ENCODE data around the gene AGPAT1.
"Not testable (repeated sequence)": the region's sequence is repeated elsewhere in the genome, so short reads cannot be mapped to it uniquely, and the experiment has no call there.

Gene AGPAT1

GRCh38 chr6:32185681-32186131, 9.8 kb upstream of the AGPAT1 start:
- DNase-seq: not testable (repeated sequence)

DNA sequence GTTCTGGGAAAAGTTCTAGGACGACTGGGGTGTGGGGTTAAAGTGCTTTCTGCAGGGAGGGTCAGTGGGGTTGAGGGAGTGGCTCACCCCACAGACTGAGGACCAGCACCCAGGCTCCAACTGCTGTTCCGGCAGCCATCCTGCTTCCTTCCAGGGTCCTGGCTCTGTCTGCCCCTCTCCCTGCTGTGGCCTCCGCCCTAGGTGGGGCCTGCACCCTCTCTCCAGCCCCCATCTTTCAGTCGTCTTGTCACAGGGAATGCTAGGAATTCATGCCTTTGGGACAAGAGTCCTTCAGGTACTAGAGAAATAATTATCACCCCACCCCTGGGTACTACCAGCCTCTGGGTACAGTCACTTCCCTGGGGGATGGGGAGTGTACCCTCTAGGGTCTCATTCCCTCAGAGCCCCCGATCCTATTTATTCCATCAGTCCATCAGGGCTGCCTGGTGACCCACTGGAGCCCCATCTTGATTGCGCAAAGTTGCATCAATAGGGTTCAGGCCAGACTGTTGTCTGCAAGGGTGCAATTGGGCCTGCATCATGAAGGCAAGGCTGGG, 8.3 kb upstream of the AGPAT1 start, which contains the start of gene AGER:
Gene AGER, minus strand, starts transcription at position 170 of the 557 bp plus-strand sequence. Its CDS starts 31 bp downstream, at position 139.
- no peak for DNase-seq

- no peak for DNase-seq
Observed at GRCh38 chr6:32183483-32184083, 7.7 kb upstream of the AGPAT1 start.

DNA sequence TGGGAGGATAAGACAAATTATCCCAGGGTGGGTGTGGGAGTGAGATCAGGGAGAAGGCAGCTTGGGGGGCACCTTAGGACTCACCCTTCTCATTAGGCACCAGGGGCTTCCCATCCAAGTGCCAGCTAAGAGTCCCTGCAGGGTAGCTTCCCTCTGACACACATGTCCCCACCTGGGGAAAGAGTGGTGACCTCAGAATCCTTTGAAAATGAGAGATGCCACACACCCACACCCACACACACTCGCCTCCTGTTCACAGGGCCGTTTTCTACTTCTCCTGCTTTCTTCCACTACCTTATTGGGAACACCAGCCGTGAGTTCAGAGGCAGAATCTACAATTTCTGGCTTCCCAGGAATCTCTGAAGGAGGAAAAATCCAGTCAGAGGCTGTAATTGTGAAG, 7.1 kb upstream of the AGPAT1 start:
- DNase-seq: no peak

DNA sequence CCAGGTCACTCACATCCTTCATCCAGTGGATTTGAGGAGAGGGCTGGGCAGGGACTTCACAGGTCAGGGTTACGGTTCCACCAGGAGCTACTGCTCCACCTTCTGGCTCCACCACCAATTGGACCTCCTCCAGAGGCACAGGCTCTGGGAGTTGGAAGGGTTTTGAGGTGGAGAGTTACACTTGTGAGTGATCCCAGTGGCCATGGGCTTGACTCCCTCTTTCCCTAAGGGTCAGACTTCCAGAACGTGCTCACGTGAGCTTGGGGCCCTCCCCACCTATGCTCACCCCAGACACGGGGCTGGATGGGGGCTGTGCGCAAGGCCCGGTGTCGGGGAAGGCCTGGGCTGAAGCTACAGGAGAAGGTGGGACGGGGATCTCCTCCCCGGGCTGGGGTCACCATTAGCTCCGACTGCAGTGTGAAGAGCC, 6.7 kb upstream of the AGPAT1 start:
- no peak for DNase-seq

DNA sequence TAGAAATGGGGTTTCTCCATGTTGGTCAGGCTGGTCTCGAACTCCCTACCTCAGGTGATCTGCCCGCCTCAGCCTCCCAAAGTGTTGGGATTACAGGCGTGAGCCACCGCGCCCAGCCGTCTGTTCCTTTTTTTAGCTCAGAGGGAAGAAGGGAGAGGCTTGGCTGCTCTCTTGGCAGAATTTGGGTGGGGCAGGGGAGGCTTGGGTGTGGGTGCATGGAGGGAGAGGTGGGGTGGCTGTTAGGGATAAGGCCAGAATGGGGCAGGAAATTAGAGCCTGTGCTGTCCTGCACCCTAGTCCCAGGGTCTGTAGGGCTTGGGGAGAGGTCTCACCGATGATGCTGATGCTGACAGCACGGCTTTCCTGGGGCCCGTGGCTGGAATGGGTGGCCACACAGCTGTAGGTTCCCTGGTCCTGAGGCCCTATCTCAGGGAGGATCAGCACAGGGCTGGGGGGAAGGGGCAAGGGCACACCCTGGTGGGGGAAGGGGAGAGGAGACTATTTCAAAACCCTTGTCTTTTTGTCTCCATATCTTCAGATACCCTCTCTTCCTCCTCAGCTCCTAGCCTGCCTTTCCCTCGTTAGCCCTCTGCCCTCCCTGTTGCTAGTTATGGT, 6.1 kb upstream of the AGPAT1 start:
- no peak for DNase-seq

DNA sequence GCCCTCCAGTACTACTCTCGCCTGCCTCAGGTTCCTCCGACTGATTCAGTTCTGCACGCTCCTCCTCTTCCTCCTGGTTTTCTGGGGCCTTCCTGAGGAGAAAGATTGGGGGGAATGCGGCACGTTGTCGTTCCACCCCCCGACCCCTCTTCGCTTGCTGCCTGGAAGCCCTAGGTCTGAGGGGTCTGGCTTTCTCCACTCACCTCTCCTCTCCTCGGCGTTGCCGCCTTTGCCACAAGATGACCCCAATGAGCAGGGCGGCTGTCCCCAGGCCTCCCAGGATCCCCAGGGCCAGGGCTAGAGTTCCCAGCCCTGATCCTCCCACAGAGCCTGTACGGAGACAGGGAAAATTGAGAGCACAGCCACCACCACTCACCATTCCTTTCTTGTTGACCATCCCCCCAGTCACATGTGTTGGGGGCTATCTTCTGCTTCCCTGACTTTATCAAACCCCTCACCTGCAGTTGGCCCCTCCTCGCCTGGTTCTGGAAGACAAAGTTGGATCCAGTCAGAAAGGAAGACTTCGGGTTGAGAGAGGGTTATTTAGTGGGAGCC, 5.3 kb upstream of the AGPAT1 start:
- no peak for DNase-seq

GRCh38 chr6:32179766-32180405, 4.0 kb upstream of the AGPAT1 start:
- no peak for DNase-seq

DNA sequence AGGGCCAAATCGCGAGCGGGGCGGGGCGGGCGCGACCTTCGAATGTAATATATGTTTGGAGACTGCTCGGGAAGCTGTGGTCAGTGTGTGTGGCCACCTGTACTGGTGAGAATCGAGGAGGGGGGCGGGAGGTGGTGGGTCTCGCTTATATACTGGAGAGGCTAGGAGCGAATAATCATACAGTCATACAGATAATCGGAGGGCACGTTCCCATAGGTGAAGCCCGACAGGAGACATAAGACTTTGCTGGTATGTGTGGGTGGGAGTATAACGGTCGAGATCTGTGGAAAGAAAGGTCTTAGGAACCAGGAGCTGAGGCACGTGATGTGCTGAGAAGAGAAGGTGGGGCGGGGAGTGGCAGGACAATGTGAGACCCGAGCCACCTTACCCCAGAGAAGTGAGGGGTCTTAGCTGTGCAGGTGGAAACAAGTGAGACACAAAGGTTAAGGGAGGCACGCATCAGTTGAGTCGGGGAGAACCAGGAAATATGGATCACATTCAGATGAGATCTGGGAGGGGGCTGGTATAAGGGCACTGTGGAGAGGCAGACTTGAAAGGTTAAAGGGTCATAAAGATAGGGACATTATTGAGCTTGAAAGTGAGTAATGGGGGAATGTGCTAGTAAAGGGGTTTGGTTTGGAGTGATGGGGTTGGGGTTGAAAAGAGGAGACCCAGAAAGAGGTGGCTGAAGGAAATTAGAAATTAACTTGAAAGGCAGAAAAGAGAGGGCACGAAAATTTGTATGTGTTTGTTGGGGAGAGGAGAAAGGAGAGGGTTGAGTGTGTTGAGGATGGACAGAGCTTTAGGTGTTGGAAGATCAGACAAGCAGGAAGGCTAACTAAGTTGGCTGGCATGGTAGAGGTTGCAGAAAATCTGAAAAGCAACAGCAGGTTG, 2.9 kb upstream of the AGPAT1 start:
- DNase-seq: no peak

GRCh38 chr6:32177788-32178546, 2.1 kb upstream of the AGPAT1 start, which contains the start of gene RNF5:
Gene RNF5 (plus strand): TSS chr6:32178405. CDS start chr6:32178512, 107 bp downstream.
- peak; percentile 100 for DNase-seq

DNA sequence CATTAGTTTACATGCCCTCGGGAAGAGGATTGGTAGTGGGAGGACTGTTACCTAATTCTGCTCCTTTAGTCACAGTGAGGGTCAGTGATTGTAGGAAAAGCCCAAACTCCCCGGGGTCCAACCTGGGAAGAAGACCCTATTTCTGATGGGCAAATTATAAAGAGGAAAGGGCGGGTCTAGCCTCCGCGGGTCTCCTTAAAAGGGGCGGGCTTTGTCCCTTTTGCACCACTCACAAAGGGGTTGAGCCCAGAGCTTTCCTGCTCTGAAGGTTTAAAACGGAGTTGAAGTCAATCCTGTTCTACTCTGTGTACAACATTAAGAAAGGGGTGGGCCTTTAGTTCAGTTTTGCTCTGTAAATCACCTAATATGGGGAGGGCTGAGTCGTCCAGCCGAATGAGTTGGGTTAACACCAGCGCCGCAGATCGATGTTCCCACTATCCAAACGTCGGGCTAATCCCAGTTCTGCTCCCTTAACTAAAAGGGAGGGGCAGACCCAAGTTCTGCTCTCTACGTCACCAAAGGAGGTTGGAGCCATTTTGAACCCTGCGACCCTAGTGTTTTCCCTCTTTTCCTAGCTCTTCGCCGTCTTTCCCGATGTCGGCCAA, 1.4 kb upstream of the AGPAT1 start:
- DNase-seq: no peak

DNA sequence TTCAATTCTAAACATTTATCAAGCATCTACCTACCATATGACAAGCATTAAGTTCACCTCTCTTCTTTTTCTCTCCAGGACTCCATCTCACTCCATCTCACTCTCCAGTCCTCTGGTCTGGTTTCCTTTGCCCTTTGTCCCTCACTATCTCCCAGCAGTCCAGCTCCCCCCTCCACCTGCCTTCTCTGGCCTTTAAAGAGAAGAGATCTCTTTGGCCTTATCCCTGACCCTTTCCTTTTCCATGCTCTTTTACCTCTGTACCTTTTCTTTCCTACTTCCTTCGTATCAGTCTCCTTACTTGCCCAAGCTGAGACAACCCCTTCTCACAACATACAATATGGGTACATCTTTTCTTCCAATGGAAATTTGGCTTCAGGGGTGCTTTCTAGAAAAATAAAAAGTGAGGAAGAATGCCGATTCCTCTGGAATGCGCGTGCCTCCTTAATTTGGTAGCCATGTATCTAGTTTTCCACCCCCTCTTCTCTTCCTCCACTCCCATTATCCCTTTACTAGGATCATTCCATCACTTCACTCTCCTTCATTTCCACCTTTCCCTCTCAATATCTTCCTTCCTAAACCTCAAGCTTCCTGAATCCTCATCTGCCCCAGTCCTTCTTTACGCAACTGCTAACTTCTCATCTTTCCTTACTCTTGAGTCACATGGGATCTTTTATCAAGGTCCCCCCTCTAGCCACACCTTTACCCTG, 745 bp upstream of the AGPAT1 start:
- no peak for DNase-seq

DNA sequence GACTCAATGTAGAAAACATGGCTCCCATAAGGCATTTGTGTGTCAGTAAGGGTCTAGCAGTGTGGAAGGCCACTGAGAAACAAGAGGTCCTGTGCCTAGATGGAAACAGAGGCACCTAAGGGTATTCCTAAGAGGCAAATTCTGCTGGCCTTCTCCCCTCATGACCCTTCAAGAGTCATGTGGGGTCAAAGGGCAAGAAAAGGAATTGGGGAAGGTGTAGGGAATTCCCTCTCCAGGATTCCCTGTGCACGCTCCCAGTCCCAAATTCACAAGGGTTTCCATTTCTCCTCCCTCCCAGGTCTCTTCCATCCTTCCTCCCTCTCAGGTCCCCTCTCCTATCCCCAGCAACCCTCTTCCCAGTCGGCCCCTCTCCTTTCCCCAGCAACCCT, 568 bp downstream of the AGPAT1 start:
- DNase-seq: no peak

GRCh38 chr6:32174416-32174815, 1.5 kb downstream of the AGPAT1 start:
- no peak for DNase-seq

- no peak for DNase-seq
Observed at GRCh38 chr6:32173051-32173727, 2.7 kb downstream of the AGPAT1 start.

DNA sequence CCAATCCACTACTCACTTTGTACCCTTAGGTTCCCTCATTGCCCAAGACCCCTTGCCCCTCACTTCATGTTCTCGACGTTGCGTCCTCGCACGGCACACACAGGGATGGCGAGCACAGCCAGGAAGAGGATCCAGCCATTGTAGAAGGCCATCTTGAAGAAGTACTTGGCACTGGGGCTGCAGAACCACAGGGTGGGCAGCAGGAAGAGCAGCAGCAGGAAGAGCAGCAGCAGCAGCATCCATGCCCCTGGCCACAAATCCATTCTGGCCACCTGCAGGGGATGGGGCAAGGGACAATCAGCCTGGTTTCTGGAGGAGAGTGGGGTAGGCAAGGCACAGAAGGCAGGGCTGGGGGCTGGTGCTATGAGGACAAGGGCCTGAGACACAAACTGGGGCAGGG, 4.7 kb downstream of the AGPAT1 start:
- DNase-seq: no peak

- DNase-seq: no peak
Observed at GRCh38 chr6:32170294-32170693, 5.6 kb downstream of the AGPAT1 start.

DNA sequence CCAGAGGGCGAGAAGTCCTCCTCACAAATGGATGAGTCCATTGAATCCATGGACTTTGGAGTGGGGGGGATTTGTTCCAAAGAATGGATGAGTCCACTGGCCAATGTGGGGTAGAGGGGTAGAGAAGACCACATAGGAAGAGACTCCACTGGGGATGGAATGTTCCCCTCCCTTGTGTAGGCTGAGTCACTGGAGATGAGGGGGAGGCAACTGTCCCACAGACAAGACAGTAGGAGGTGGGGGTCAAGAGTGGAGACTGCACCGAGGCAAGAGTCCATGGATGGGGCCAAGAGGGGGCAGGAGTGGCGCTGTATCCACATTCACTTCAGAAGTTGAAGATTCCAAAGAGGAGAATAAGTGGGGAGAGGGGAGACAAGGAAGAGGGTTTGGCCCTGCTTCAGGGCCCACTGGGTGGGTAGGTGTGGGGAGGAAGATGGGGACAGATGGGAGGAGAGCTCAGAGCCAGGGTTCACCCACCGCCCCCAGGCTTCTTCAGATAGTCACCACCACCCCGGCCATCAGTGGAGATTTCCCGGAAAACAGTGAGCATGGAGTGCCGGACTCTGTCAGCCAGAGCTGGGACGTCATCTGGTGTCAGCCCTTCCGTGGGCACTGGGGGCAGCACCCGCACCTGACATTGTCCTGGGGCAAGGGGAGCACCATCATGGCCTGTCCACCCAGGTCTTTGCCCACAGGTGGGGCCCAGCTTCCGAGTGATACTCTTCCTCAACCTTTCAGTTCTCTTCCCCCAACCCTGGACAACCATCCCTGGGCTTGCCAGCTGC, 6.9 kb downstream of the AGPAT1 start:
- DNase-seq: no peak

GRCh38 chr6:32168350-32168749, 7.5 kb downstream of the AGPAT1 start:
- DNase-seq: no peak
